ENCODE results near the gene SHISA9. TPM values are rescaled to one million over a fixed set of nuclear protein-coding genes. Genes with fewer than 3 reads are reported as not detected.

SHISA9 gene
- total and polyA plus RNA-seq, 8 donors, result 0.15 to 1.3 (median 0.38) TPM; not detected in 4

DNA sequence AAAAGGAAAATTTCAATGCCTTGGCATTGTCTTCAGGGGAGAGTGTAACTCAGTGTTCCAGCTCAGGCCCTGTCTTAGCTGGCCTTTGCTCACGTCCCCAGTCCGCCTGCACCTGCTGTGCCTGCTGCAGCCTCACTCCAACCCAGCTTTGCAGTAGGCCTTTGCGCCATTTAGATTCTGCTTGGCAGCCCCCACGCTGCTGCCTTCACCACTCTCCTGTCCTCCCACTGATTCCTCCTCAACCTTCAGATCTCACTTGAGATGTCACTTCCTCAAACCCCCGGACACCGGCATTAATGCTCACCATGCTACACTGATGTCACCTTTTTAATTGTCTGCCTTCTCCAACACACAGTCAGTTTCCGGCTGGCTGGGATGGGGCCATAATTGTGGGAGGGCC is 166.2 kb downstream of the SHISA9 start:
- intact Hi-C loops (cut with DNase I; ENCODE audit: low total_unique reads), result no loop called here
- no peaks in the 10 kb centered on the region for H3K27me3 ChIP-seq
- peaks cover 0 to 5% (median 2%) of the 10 kb centered on the region in 4 donors for H3K9me3 ChIP-seq
- TF ChIP-seq POLR2A (IDR thresholded peaks at IDR 0.05) (no peak), POLR2AphosphoS5 (IDR thresholded peaks at IDR 0.05) (no peak), EP300 (IDR thresholded peaks at IDR 0.05) (no peak)
- TF ChIP-seq, protein P1, sequence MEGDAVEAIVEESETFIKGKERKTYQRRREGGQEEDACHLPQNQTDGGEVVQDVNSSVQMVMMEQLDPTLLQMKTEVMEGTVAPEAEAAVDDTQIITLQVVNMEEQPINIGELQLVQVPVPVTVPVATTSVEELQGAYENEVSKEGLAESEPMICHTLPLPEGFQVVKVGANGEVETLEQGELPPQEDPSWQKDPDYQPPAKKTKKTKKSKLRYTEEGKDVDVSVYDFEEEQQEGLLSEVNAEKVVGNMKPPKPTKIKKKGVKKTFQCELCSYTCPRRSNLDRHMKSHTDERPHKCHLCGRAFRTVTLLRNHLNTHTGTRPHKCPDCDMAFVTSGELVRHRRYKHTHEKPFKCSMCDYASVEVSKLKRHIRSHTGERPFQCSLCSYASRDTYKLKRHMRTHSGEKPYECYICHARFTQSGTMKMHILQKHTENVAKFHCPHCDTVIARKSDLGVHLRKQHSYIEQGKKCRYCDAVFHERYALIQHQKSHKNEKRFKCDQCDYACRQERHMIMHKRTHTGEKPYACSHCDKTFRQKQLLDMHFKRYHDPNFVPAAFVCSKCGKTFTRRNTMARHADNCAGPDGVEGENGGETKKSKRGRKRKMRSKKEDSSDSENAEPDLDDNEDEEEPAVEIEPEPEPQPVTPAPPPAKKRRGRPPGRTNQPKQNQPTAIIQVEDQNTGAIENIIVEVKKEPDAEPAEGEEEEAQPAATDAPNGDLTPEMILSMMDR (IDR thresholded peaks at IDR 0.05), result no peak
- 85 to 92% (median 88%) methylated on average over 7 of the region's 7 CpGs for WGBS, 5 donors
- H3K36me3 ChIP-seq, result no peaks in the 10 kb centered on the region
- no peaks in the 10 kb centered on the region for H3K4me1 ChIP-seq
- no peak overlapping the region for H3K4me3 ChIP-seq
- no peak overlapping the region for H3K27ac ChIP-seq
- DNase-seq, result no peak

DNA sequence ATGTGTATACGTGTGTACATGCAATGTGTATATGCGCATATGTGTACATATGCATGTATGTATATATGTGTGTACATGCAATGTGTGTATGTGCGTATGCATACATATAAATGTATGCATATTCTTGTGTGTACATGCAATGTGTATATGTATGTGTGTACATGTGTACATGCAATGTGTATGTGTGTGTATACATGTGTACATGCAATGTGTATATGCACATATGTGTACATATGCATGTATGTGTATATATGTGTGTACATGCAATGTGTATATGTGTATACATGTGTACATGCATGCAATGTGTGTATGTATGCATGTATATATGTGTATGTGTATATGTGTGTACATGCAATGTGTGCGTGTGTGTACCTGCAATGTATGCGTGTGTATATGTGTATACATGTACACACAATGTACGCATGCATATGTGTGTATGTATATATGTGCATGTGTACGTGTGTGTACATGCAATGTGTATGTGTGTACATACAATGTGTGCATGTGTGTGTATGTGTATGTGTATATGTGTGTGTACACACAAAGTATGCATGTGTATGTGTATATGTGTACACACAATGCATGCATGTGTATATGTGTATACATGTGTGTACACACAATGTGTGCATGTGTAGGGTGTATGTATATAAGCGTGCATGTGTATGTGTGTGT is 167.7 kb downstream of the SHISA9 start:
- Histone ChIP-seq H3K4me3 (no peak overlapping the region), H3K9me3 (peaks cover 0 to 5% (median under 1%) of the 10 kb centered on the region in 4 donors), H3K27me3 (no peaks in the 10 kb centered on the region), H3K27ac (no peak overlapping the region), H3K36me3 (no peaks in the 10 kb centered on the region), H3K4me1 (no peaks in the 10 kb centered on the region)
- 93 to 97% (median 96%) methylated on average over 8 of the region's 8 CpGs for WGBS, 5 donors
- DNase-seq, result no peak
- intact Hi-C loops (cut with DNase I; ENCODE audit: low total_unique reads), result no loop called here
- no peak for TF ChIP-seq POLR2A (IDR thresholded peaks at IDR 0.05)
- TF ChIP-seq, protein P1 (IDR thresholded peaks at IDR 0.05), result no peak
- no peak for TF ChIP-seq EP300 (IDR thresholded peaks at IDR 0.05)
- no peak for TF ChIP-seq POLR2AphosphoS5 (IDR thresholded peaks at IDR 0.05)

DNA sequence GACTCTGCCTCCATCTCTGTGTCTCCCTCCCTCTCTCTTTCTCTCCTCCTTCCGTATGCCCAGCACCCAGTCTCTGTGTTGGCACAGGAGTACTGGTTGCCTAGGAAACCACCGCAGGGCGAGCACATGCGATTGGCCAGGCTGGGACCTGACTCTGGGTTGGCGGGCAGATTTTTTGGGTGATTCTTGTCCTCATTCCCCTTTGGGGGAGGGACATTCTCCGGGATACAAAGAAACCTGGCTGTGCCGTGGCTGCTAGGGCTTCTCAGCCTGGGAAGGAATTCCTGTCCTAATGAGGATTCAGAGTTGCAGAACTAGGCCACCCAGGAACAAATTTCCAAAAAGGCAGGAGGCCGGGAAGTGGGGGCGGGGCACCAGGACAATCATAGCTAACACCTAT is 168.9 kb downstream of the SHISA9 start:
- Histone ChIP-seq H3K9me3 (peaks cover 0 to 5% (median 0%) of the 10 kb centered on the region in 4 donors), H3K36me3 (no peaks in the 10 kb centered on the region), H3K4me1 (no peaks in the 10 kb centered on the region), H3K4me3 (no peak overlapping the region), H3K27me3 (no peaks in the 10 kb centered on the region), H3K27ac (no peak overlapping the region)
- whole genome bisulfite sequencing, 5 donors, result 7 to 13% (median 11%) methylated on average over 9 of the region's 9 CpGs
- no peak for TF ChIP-seq POLR2A (IDR thresholded peaks at IDR 0.05)
- TF ChIP-seq EP300 (IDR thresholded peaks at IDR 0.05), result no peak
- no peak for TF ChIP-seq POLR2AphosphoS5 (IDR thresholded peaks at IDR 0.05)
- TF ChIP-seq, protein P1 (IDR thresholded peaks at IDR 0.05), result no peak
- intact Hi-C loops (cut with DNase I; ENCODE audit: low total_unique reads), result no loop called here
- DNase-seq, result peak in 1 of 2 donors; percentile 32

DNA sequence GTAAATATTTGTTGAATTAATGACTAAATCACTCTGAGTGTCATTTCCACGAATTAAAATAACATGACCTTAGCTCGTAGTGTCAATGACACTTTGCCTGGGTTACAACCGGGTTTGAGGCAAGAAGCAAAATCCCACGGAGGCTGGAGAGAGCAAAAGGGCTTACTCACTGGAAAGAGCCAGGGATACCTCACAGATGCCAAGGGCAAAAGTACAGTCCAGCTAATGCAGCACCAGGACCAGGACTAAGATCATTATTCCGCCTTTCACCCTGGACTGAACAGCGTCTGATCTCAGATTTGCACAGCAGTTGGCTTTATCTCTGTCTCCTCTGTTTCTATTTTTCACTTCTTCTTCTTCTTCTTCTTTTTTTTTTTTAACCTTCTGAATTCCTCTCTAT is 175.5 kb downstream of the SHISA9 start:
- Histone ChIP-seq H3K27me3 (no peaks in the 10 kb centered on the region), H3K4me1 (no peaks in the 10 kb centered on the region), H3K9me3 (no peaks in the 10 kb centered on the region), H3K36me3 (no peaks in the 10 kb centered on the region), H3K27ac (no peak overlapping the region), H3K4me3 (no peak overlapping the region)
- TF ChIP-seq, protein P1 (IDR thresholded peaks at IDR 0.05), result no peak
- TF ChIP-seq POLR2AphosphoS5 (IDR thresholded peaks at IDR 0.05) (no peak), POLR2A (IDR thresholded peaks at IDR 0.05) (no peak), EP300 (IDR thresholded peaks at IDR 0.05) (no peak)
- intact Hi-C loops (cut with DNase I; ENCODE audit: low total_unique reads), result no loop called here
- 71 to 76% (median 73%) methylated on average over 6 of the region's 6 CpGs for WGBS, 5 donors
- no peak for DNase-seq

Measured in stomach (tissue), 9 donors.